ENCODE measurements around the gene GAN. TPM values are rescaled to one million over a fixed set of nuclear protein-coding genes. Genes with fewer than 3 reads are reported as not detected.
A peak's percentile ranks its signal among the peaks of the same experiment; 100 is the strongest.

GAN gene
- total RNA-seq, 4 donors from 2014 or later = 12.9 to 378 (median 14.7) TPM

DNA sequence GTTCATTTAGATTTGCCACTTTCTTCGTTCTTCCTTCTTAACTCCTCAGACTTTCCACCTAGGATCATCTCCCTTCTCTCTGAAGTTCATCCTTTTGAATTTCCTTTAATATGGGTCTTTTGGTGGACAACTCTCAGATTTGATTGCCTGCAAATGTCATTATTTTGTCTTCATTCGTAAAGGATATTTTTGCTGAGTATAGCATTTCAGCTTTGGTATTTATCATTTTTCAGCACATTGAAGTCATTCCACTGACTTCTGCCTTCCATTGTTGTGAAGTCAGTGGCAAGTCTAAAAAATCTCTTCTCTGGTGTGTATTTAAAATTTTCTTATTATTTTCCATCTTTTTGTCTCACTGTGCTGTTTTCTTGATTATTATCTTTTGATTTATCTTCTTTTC lies 45.4 kb downstream of the GAN start:
- Histone ChIP-seq H3K9me3 (no peaks in the 10 kb centered on the region), H3K4me3 (no peak overlapping the region), H3K4me1 (no peaks in the 10 kb centered on the region), H3K27ac (no peak overlapping the region), H3K36me3 (peaks cover 0 to 51% (median 8%) of the 10 kb centered on the region in 4 donors), H3K27me3 (no peaks in the 10 kb centered on the region)
- WGBS, 2 donors (ENCODE audit: low coverage in 1 of 2) = 95 to 96% methylated on average over 2 of the region's 2 CpGs
- in situ Hi-C loops (cut with MboI; ENCODE audit: low pct_ligation_motif_present in 1 of 4, low pct_unique_long_range_greater_than_20kb in 1 of 4, low sequenced_read_pairs in 3 of 4) (loop anchor here in 3 of 4 donors (10.0 to 25.0 kb wide), 3 partner anchors 365 to 527 kb away; no protein-coding TSS in a partner anchor), intact Hi-C loops (cut with DNase I; ENCODE audit: low total_unique reads) (loop anchor here (10.0 kb wide), 1 partner anchor 375 kb away; no protein-coding TSS in a partner anchor)
- no peak for DNase-seq
- no peak for TF ChIP-seq POLR2AphosphoS5 (IDR thresholded peaks at IDR 0.05)
- TF ChIP-seq, protein P1, sequence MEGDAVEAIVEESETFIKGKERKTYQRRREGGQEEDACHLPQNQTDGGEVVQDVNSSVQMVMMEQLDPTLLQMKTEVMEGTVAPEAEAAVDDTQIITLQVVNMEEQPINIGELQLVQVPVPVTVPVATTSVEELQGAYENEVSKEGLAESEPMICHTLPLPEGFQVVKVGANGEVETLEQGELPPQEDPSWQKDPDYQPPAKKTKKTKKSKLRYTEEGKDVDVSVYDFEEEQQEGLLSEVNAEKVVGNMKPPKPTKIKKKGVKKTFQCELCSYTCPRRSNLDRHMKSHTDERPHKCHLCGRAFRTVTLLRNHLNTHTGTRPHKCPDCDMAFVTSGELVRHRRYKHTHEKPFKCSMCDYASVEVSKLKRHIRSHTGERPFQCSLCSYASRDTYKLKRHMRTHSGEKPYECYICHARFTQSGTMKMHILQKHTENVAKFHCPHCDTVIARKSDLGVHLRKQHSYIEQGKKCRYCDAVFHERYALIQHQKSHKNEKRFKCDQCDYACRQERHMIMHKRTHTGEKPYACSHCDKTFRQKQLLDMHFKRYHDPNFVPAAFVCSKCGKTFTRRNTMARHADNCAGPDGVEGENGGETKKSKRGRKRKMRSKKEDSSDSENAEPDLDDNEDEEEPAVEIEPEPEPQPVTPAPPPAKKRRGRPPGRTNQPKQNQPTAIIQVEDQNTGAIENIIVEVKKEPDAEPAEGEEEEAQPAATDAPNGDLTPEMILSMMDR (IDR thresholded peaks at IDR 0.05) = no peak
- no peak for TF ChIP-seq POLR2A (IDR thresholded peaks at IDR 0.05)

DNA sequence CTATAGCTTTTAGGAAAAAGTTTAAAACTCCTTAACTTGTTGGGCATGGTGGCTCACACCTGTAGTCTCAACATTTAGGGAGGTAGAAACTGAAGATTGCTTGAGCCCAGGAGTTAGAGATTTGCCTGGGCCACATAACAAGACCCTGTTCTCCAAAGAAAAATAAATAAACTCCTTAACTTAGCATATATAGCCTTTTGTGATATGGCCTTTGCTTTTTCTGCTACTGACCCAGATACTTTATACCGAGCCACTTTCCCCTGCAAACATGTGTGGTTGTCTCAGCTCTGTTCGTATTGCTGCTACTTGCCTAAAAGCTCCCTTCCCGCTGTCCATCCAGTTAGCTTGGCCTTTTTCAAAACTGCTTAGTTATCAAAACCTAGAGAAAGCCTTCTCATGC lies 51.0 kb downstream of the GAN start:
- H3K9me3 ChIP-seq = no peaks in the 10 kb centered on the region
- 89 to 93% methylated on average over 3 of the region's 3 CpGs for WGBS, 2 donors (ENCODE audit: low coverage in 1 of 2)
- no peaks in the 10 kb centered on the region for H3K27me3 ChIP-seq
- no peak for DNase-seq
- in situ Hi-C loops (cut with MboI; ENCODE audit: low pct_ligation_motif_present in 1 of 4, low pct_unique_long_range_greater_than_20kb in 1 of 4, low sequenced_read_pairs in 3 of 4) (loop anchor here in 3 of 4 donors (10.0 to 25.0 kb wide), 3 partner anchors 359 to 522 kb away; no protein-coding TSS in a partner anchor), intact Hi-C loops (cut with DNase I; ENCODE audit: low total_unique reads) (loop anchor here (10.0 kb wide), 1 partner anchor 369 kb away; no protein-coding TSS in a partner anchor)
- H3K36me3 ChIP-seq = peaks cover 0 to 59% (median 14%) of the 10 kb centered on the region in 4 donors
- no peak overlapping the region for H3K4me3 ChIP-seq
- no peaks in the 10 kb centered on the region for H3K4me1 ChIP-seq
- no peak overlapping the region for H3K27ac ChIP-seq
- no peak for TF ChIP-seq EP300 (IDR thresholded peaks at IDR 0.05; ENCODE audit: low read depth)
- TF ChIP-seq POLR2AphosphoS5 (IDR thresholded peaks at IDR 0.05) = no peak
- TF ChIP-seq, protein P1 (IDR thresholded peaks at IDR 0.05) = no peak
- no peak for TF ChIP-seq POLR2A (IDR thresholded peaks at IDR 0.05)

DNA sequence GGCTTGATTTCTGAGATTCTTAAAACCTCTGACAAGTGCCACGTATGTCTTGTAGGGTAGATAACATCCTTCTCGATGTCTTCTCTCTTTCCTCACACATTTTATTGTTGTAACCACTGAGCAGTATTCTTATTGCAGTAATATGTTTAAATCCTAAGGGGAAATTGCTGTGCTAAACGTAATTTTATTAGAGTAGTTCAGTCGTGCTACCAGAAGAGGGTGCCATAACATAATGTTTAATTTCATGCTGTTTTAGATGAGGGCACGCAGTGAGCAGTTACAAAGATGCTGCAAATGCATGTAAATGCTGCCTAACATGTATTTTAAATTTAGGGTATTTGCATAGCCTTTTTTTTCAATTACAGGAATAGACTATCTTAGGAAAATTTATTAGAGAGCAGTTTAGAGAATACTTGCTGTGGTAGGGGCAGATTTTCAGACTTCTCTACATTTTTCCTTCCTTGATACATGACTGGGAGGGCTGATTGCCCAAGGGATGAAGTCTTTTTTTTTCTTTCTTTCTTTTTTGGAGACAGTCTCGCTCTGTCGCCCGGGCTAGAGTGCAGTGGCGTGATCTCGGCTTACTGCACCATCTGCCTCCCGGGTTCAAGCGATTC lies 51.7 kb downstream of the GAN start:
- WGBS, 2 donors (ENCODE audit: low coverage in 1 of 2) = 57 to 64% methylated on average over 9 to 12 of the region's 12 CpGs
- no peak for DNase-seq
- Histone ChIP-seq H3K27ac (no peak overlapping the region), H3K27me3 (no peaks in the 10 kb centered on the region), H3K36me3 (peaks cover 0 to 58% (median 14%) of the 10 kb centered on the region in 4 donors), H3K4me1 (no peaks in the 10 kb centered on the region), H3K9me3 (no peaks in the 10 kb centered on the region), H3K4me3 (no peak overlapping the region)
- intact Hi-C loops (cut with DNase I; ENCODE audit: low total_unique reads) = loop anchor here (10.0 kb wide), 1 partner anchor 368 kb away; no protein-coding TSS in a partner anchor
- no peak for TF ChIP-seq EP300 (IDR thresholded peaks at IDR 0.05; ENCODE audit: low read depth)
- TF ChIP-seq, protein P1 (IDR thresholded peaks at IDR 0.05) = peak; percentile 55 to 78 (median 66)
- in situ Hi-C loops (cut with MboI; ENCODE audit: low pct_ligation_motif_present in 1 of 4, low pct_unique_long_range_greater_than_20kb in 1 of 4, low sequenced_read_pairs in 3 of 4) = loop anchor here in 3 of 4 donors (10.0 to 25.0 kb wide), 3 partner anchors 358 to 521 kb away; no protein-coding TSS in a partner anchor

- in situ Hi-C loops (cut with MboI; ENCODE audit: low pct_ligation_motif_present in 1 of 4, low pct_unique_long_range_greater_than_20kb in 1 of 4, low sequenced_read_pairs in 3 of 4) (loop anchor here in 3 of 4 donors (10.0 to 25.0 kb wide), 3 partner anchors 357 to 519 kb away; no protein-coding TSS in a partner anchor), intact Hi-C loops (cut with DNase I; ENCODE audit: low total_unique reads) (loop anchor here (10.0 kb wide), 1 partner anchor 367 kb away; no protein-coding TSS in a partner anchor)
- Histone ChIP-seq H3K9me3 (no peaks in the 10 kb centered on the region), H3K4me1 (no peaks in the 10 kb centered on the region), H3K27me3 (no peaks in the 10 kb centered on the region), H3K27ac (no peak overlapping the region), H3K4me3 (no peak overlapping the region), H3K36me3 (peaks cover 0 to 52% (median 13%) of the 10 kb centered on the region in 4 donors)
- DNase-seq = no peak
- WGBS, 2 donors (ENCODE audit: low coverage in 1 of 2) = 93 to 95% methylated on average over 6 of the region's 6 CpGs
- TF ChIP-seq POLR2AphosphoS5 (IDR thresholded peaks at IDR 0.05) (no peak), EP300 (IDR thresholded peaks at IDR 0.05; ENCODE audit: low read depth) (no peak), POLR2A (IDR thresholded peaks at IDR 0.05) (no peak)
- TF ChIP-seq, protein P1 (IDR thresholded peaks at IDR 0.05) = no peak
Observed at GRCh38 chr16:81367821-81368220, 53.1 kb downstream of the GAN start.

Measured in transverse colon (tissue), 4 donors.